Brain microvascular endothelial cell (primary cell): ENCODE data around the gene PCDHGA6.
A peak's percentile ranks its signal among the peaks of the same experiment; 100 is the strongest.
"Not testable (repeated sequence)": the region's sequence is repeated elsewhere in the genome, so short reads cannot be mapped to it uniquely, and the experiment has no call there.

Experiments
- DNase-seq: peaks from one replicate; pipeline ENCODE4 v3.0.0-alpha.2; 2020
- H3K27ac ChIP-seq: fragments of 250-450 bp; sonication (Bioruptor Pico); 2 replicates; pipeline ENCODE4 v1.5.1; 2020; ENCODE audit warnings: mild to moderate bottlenecking, moderate library complexity
- H3K27me3 ChIP-seq: fragments of 250-450 bp; sonication (Bioruptor Pico); replicated peaks from 2 replicates; pipeline ENCODE4 v1.5.1; 2020; ENCODE audit warnings: mild to moderate bottlenecking
- H3K36me3 ChIP-seq: fragments of 250-450 bp; sonication (Bioruptor Pico); replicated peaks from 2 replicates; pipeline ENCODE4 v1.5.1; 2020; ENCODE audit warnings: mild to moderate bottlenecking
- H3K4me3 ChIP-seq: 2 replicates; pipeline ENCODE4 v1.5.1; 2011; ENCODE audit warnings: low read depth, mild to moderate bottlenecking, control low read depth, low read length, moderate library complexity
- CTCF ChIP-seq: IDR thresholded peaks from 2 replicates; pipeline ENCODE4 v1.5.1; 2011; ENCODE audit warnings: low read depth, mild to moderate bottlenecking, moderate library complexity, low read length, control low read depth, inconsistent platforms; ENCODE audit errors: missing control alignments
- in situ Hi-C: cut with HindIII; loops from 2 replicates; pipeline ENCODE4 v1.10.0; 2017; ENCODE audit warnings: low sequenced_read_pairs, low pct_ligation_motif_present

The PCDHGA6 gene

GRCh38 chr5:141382469-141383294, 9.0 kb downstream of the PCDHGA6 start, which contains the start of gene PCDHGA7:
Gene PCDHGA7 (plus strand): TSS chr5:141382742. CDS start chr5:141382900, 158 bp downstream.
- peak; percentile 32 for DNase-seq
- Histone ChIP-seq H3K4me3 (peak within 1 kb of the TSS; percentile 58), H3K27ac (no peak within 1 kb of the TSS), H3K27me3 (no peaks in the 10 kb centered on the region), H3K36me3 (no peaks in the 10 kb centered on the region)
- TF ChIP-seq CTCF = peak; percentile 58
- in situ Hi-C loops = no loop called here

- no peak overlapping the region for H3K27ac ChIP-seq
- H3K36me3 ChIP-seq = no peaks in the 10 kb centered on the region
- H3K27me3 ChIP-seq = no peaks in the 10 kb centered on the region
- no peak overlapping the region for H3K4me3 ChIP-seq
- TF ChIP-seq CTCF = no peak
- DNase-seq = no peak
- in situ Hi-C loops = no loop called here
Observed at GRCh38 chr5:141383345-141383744, 9.7 kb downstream of the PCDHGA6 start.

- TF ChIP-seq CTCF = no peak
- no peak for DNase-seq
- H3K27ac ChIP-seq = no peak overlapping the region
- H3K4me3 ChIP-seq = no peak overlapping the region
- H3K27me3 ChIP-seq = no peaks in the 10 kb centered on the region
- in situ Hi-C loops = no loop called here
- no peaks in the 10 kb centered on the region for H3K36me3 ChIP-seq
Observed at GRCh38 chr5:141384471-141385267, 11.0 kb downstream of the PCDHGA6 start.

- peak; percentile 61 for TF ChIP-seq CTCF
- peak; percentile 40 for DNase-seq
- peak within 1 kb of the TSS; percentile 30 for H3K4me3 ChIP-seq
- in situ Hi-C loops, H3K27ac ChIP-seq, H3K27me3 ChIP-seq, H3K36me3 ChIP-seq: not testable (repeated sequence)
Observed at GRCh38 chr5:141387557-141388311, 14.0 kb downstream of the PCDHGA6 start, which contains the start of gene PCDHGB4. Gene PCDHGB4 (plus strand): TSS chr5:141387698. CDS start chr5:141387885, 187 bp downstream.

- no peak for TF ChIP-seq CTCF
- no peaks in the 10 kb centered on the region for H3K27me3 ChIP-seq
- no peaks in the 10 kb centered on the region for H3K36me3 ChIP-seq
- no peak for DNase-seq
- H3K27ac ChIP-seq = no peak overlapping the region
- H3K4me3 ChIP-seq = no peak overlapping the region
- in situ Hi-C loops = no loop called here
Observed at GRCh38 chr5:141388661-141389060, 15.0 kb downstream of the PCDHGA6 start.
